HG03520 (cell line): ENCODE data around the gene CACNA2D4.

ENCODE experiments used
- ATAC-seq: cut with Tn5 transposase; IDR thresholded peaks from one replicate; pipeline ENCODE4 v1.9.1; 2021; ENCODE audit warnings: mild to moderate bottlenecking, moderate library complexity; ENCODE audit not compliant: unreplicated experiment

The CACNA2D4 gene

GRCh38 chr12:1935242-1935641 lies 16.8 kb upstream of the CACNA2D4 start:
- no peak for ATAC-seq

GRCh38 chr12:1934831-1935230 lies 16.4 kb upstream of the CACNA2D4 start:
- no peak for ATAC-seq

GRCh38 chr12:1934068-1934467 lies 15.6 kb upstream of the CACNA2D4 start:
- ATAC-seq: no peak

- peak; percentile 48 for ATAC-seq
Measured at GRCh38 chr12:1933342-1934051, 15.0 kb upstream of the CACNA2D4 start.

GRCh38 chr12:1932264-1932777 lies 13.9 kb upstream of the CACNA2D4 start:
- no peak for ATAC-seq

GRCh38 chr12:1931642-1932041 lies 13.2 kb upstream of the CACNA2D4 start:
- ATAC-seq: no peak

GRCh38 chr12:1930803-1931597 lies 12.5 kb upstream of the CACNA2D4 start:
- no peak for ATAC-seq

GRCh38 chr12:1929985-1930802 lies 11.7 kb upstream of the CACNA2D4 start:
- no peak for ATAC-seq

GRCh38 chr12:1929241-1929984 lies 11.0 kb upstream of the CACNA2D4 start:
- no peak for ATAC-seq

GRCh38 chr12:1928439-1929121 lies 10.1 kb upstream of the CACNA2D4 start:
- no peak for ATAC-seq

- ATAC-seq: no peak
Measured at GRCh38 chr12:1927751-1928351, 9.4 kb upstream of the CACNA2D4 start.

GRCh38 chr12:1927051-1927680 lies 8.7 kb upstream of the CACNA2D4 start:
- no peak for ATAC-seq

GRCh38 chr12:1926251-1926657 lies 7.8 kb upstream of the CACNA2D4 start:
- no peak for ATAC-seq

- ATAC-seq: no peak
Measured at GRCh38 chr12:1925684-1926006, 7.2 kb upstream of the CACNA2D4 start.

GRCh38 chr12:1924996-1925683 lies 6.7 kb upstream of the CACNA2D4 start:
- ATAC-seq: no peak

- ATAC-seq: no peak
Measured at GRCh38 chr12:1922985-1923384, 4.5 kb upstream of the CACNA2D4 start.

- ATAC-seq: no peak
Measured at GRCh38 chr12:1922075-1922709, 3.7 kb upstream of the CACNA2D4 start.

GRCh38 chr12:1920971-1921370 lies 2.5 kb upstream of the CACNA2D4 start:
- ATAC-seq: no peak
